22Rv1 (cell line): ENCODE data around the gene PHYH.

Experiments
- ZFX ChIP-seq: fragments of 450-650 bp; IDR thresholded peaks from 2 replicates; pipeline ENCODE4 v1.6.1; 2017; ENCODE audit warnings: antibody characterized with exemption, borderline replicate concordance
- TF ChIP-seq, protein P1 (sequence below): fragments of 450-650 bp; IDR thresholded peaks from 2 replicates; pipeline ENCODE4 v1.5.1; 2017; ENCODE audit warnings: mild to moderate bottlenecking

GRCh38 chr10:13284050-13284449 lies 15.8 kb downstream of the PHYH start:
- TF ChIP-seq, protein P1, sequence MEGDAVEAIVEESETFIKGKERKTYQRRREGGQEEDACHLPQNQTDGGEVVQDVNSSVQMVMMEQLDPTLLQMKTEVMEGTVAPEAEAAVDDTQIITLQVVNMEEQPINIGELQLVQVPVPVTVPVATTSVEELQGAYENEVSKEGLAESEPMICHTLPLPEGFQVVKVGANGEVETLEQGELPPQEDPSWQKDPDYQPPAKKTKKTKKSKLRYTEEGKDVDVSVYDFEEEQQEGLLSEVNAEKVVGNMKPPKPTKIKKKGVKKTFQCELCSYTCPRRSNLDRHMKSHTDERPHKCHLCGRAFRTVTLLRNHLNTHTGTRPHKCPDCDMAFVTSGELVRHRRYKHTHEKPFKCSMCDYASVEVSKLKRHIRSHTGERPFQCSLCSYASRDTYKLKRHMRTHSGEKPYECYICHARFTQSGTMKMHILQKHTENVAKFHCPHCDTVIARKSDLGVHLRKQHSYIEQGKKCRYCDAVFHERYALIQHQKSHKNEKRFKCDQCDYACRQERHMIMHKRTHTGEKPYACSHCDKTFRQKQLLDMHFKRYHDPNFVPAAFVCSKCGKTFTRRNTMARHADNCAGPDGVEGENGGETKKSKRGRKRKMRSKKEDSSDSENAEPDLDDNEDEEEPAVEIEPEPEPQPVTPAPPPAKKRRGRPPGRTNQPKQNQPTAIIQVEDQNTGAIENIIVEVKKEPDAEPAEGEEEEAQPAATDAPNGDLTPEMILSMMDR = no peak
- TF ChIP-seq ZFX = no peak
